Gastroesophageal sphincter (tissue), 4 donors: Measurements from ENCODE around the gene CNGA3. TPM values are rescaled to one million over a fixed set of nuclear protein-coding genes. Genes with fewer than 3 reads are reported as not detected.

Source experiments
- ATAC-seq: fragments of 150-250 bp; one replicate; pipeline ENCODE4 v1.9.1; 2016; ENCODE audit warnings: mild to moderate bottlenecking, moderate library complexity
- H3K27ac ChIP-seq, 4 donors: fragments of 200-600 bp; sonication (generic) in 3 of 4; 1 replicate in 3 of 4; 2 replicates in 1 of 4; pipeline ENCODE4 v1.5.1; 2016 to 2019
- H3K27me3 ChIP-seq: fragments of 200-600 bp; sonication (generic); one replicate; pipeline ENCODE4 v1.5.1; 2019
- H3K36me3 ChIP-seq, 2 donors: fragments of 200-600 bp; sonication (generic); one replicate each; pipeline ENCODE4 v1.5.1; 2019; ENCODE audit warnings: control low read depth in 1 of 2
- H3K4me1 ChIP-seq, 3 donors: fragments of 200-600 bp; sonication (generic); 1 replicate in 2 of 3; 2 replicates in 1 of 3; pipeline ENCODE4 v1.5.1; 2016 to 2019; ENCODE audit warnings: control low read depth in 2 of 3
- H3K4me3 ChIP-seq, 2 donors: fragments of 200-600 bp; sonication (generic); one replicate each; pipeline ENCODE4 v1.5.1; 2019; ENCODE audit warnings: mild to moderate bottlenecking in 1 of 2, moderate library complexity in 1 of 2
- H3K9me3 ChIP-seq, 3 donors: fragments of 200-600 bp; sonication (generic); one replicate each; pipeline ENCODE4 v1.5.1; 2017 to 2019; ENCODE audit warnings: control low read depth in 2 of 3
- CTCF ChIP-seq, 4 experiments: fragments of 200-600 bp in 2 of 4; fragments of 450-650 bp in 2 of 4; sonication (generic) in 1 of 4; IDR thresholded peaks; one replicate each; pipeline ENCODE4 v1.5.1; 2017 to 2019; ENCODE audit warnings: antibody characterized with exemption in 4 of 4, mild to moderate bottlenecking in 2 of 4, moderate library complexity in 2 of 4
- EP300 ChIP-seq: sonication (generic); formaldehyde crosslinking; IDR thresholded peaks from one replicate; pipeline ENCODE4 v1.6.1; 2017; ENCODE audit warnings: antibody characterized with exemption, mild to moderate bottlenecking
- POLR2A ChIP-seq, 2 donors: fragments of 450-650 bp; IDR thresholded peaks; one replicate each; pipeline ENCODE4 v1.6.1; 2017; ENCODE audit warnings: antibody characterized with exemption in 2 of 2, mild to moderate bottlenecking in 2 of 2, moderate library complexity in 1 of 2
- POLR2AphosphoS5 ChIP-seq: sonication (generic); formaldehyde crosslinking; IDR thresholded peaks from one replicate; pipeline ENCODE4 v1.6.1; 2017; ENCODE audit warnings: antibody characterized with exemption
- WGBS, 2 donors: methylation state at CpG; one replicate each; pipeline ENCODE4 v1.1.5; 2018; ENCODE audit warnings: low coverage in 1 of 2; 5-methylcytosine and 5-hydroxymethylcytosine counted together
- total RNA-seq, 4 donors: library from RNA; depleted of rRNA; stranded (reverse); fragments of >200 nt; gene quantifications; one replicate each; pipeline ENCODE4 v1.1.0, GENCODE V29; 2016

Gene CNGA3
- 10 to 100 TPM in 1 of 4 donors, 1 to 10 TPM in 3; 1.1 to 10.6 (median 6.1) TPM for total RNA-seq

GRCh38 chr2:98346311-98347236, at the start of gene CNGA3:
TSS of gene CNGA3 (plus strand) at chr2:98346456. CDS start at chr2:98369976, 23,520 bp downstream.
- H3K4me3 ChIP-seq: peak within 1 kb of the TSS in 1 of 2 donors; percentile 37
- ATAC-seq: no peak

GRCh38 chr2:98297817-98298682, 48.2 kb upstream of the CNGA3 start:
- Histone ChIP-seq H3K4me3 (no peak overlapping the region), H3K9me3 (no peaks in the 10 kb centered on the region), H3K27ac (no peak overlapping the region), H3K4me1 (no peaks in the 10 kb centered on the region), H3K36me3 (no peaks in the 10 kb centered on the region), H3K27me3 (no peaks in the 10 kb centered on the region)
- 77 to 79% methylated on average over 8 of the region's 12 CpGs for WGBS, 2 donors
- TF ChIP-seq EP300 (no peak), POLR2AphosphoS5 (no peak), POLR2A (IDR thresholded peaks at IDR 0.05) (no peak), CTCF (IDR thresholded peaks at IDR 0.05) (no peak)
- ATAC-seq: no peak

More at GRCh38 chr2:98346311-98347236, at the start of gene CNGA3:
- Histone ChIP-seq H3K36me3 (no peaks in the 10 kb centered on the region), H3K27ac (peak within 1 kb of the TSS in 2 of 4 donors; percentile 4 to 39), H3K4me1 (peaks cover 0 to 22% (median 3%) of the 10 kb centered on the region in 3 donors), H3K27me3 (peaks cover 80% of the 10 kb centered on the region), H3K9me3 (no peaks in the 10 kb centered on the region)
- WGBS, 2 donors: 0% methylated on average over 9 of the region's 72 CpGs; no CpG with 5 or more reads in 1 of the 2 donors
- TF ChIP-seq CTCF (IDR thresholded peaks at IDR 0.05): no peak
- no peak for TF ChIP-seq POLR2AphosphoS5
- no peak for TF ChIP-seq EP300
- no peak for TF ChIP-seq POLR2A (IDR thresholded peaks at IDR 0.05)

GRCh38 chr2:98298683-98299164, 47.5 kb upstream of the CNGA3 start:
- 70 to 72% methylated on average over 2 to 4 of the region's 6 CpGs for WGBS, 2 donors
- no peak for ATAC-seq
- TF ChIP-seq POLR2A (IDR thresholded peaks at IDR 0.05) (no peak), EP300 (no peak), POLR2AphosphoS5 (no peak), CTCF (IDR thresholded peaks at IDR 0.05) (no peak)
- Histone ChIP-seq H3K4me3 (no peak overlapping the region), H3K9me3 (no peaks in the 10 kb centered on the region), H3K36me3 (no peaks in the 10 kb centered on the region), H3K4me1 (no peaks in the 10 kb centered on the region), H3K27me3 (no peaks in the 10 kb centered on the region), H3K27ac (no peak overlapping the region)

- no peak for TF ChIP-seq CTCF (IDR thresholded peaks at IDR 0.05)
- no peak for TF ChIP-seq POLR2AphosphoS5
- no peak for TF ChIP-seq EP300
- WGBS, 2 donors: 43 to 56% methylated on average over 4 of the region's 8 CpGs
- H3K36me3 ChIP-seq: no peaks in the 10 kb centered on the region
Measured at GRCh38 chr2:98299211-98299905, 46.9 kb upstream of the CNGA3 start.

More at GRCh38 chr2:98299211-98299905, 46.9 kb upstream of the CNGA3 start:
- no peak for ATAC-seq
- no peak overlapping the region for H3K4me3 ChIP-seq
- no peaks in the 10 kb centered on the region for H3K27me3 ChIP-seq
- H3K9me3 ChIP-seq: no peaks in the 10 kb centered on the region
- no peak overlapping the region for H3K27ac ChIP-seq
- no peaks in the 10 kb centered on the region for H3K4me1 ChIP-seq
